HK-2 (cell line): ENCODE data around the gene TANC2.
A peak's percentile ranks its signal among the peaks of the same experiment; 100 is the strongest.

Experiments used
- DNase-seq: peaks from one replicate; pipeline ENCODE4 v3.0.0-alpha.2; 2018; ENCODE audit not compliant: unreplicated experiment

TANC2 gene

GRCh38 chr17:62965686-62966425 lies at the start of gene TANC2:
TANC2 (plus strand) TSS chr17:62966235; CDS start chr17:63009560, 43,325 bp downstream.
- DNase-seq, result no peak

GRCh38 chr17:62916684-62917571 lies 49.1 kb upstream of the TANC2 start:
- DNase-seq, result no peak

GRCh38 chr17:62919388-62919787 lies 46.6 kb upstream of the TANC2 start:
- no peak for DNase-seq

- DNase-seq, result no peak
Observed at GRCh38 chr17:62920300-62920699, 45.7 kb upstream of the TANC2 start.

- DNase-seq, result no peak
Observed at GRCh38 chr17:62921817-62922216, 44.2 kb upstream of the TANC2 start.

- no peak for DNase-seq
Observed at GRCh38 chr17:62923258-62924150, 42.5 kb upstream of the TANC2 start.

- DNase-seq, result no peak
Observed at GRCh38 chr17:62925267-62925836, 40.7 kb upstream of the TANC2 start.

- DNase-seq, result no peak
Observed at GRCh38 chr17:62927083-62927482, 39.0 kb upstream of the TANC2 start.

GRCh38 chr17:62929320-62929719 lies 36.7 kb upstream of the TANC2 start:
- no peak for DNase-seq

GRCh38 chr17:62931101-62931500 lies 34.9 kb upstream of the TANC2 start:
- no peak for DNase-seq

GRCh38 chr17:62933501-62934385 lies 32.3 kb upstream of the TANC2 start:
- DNase-seq, result no peak

GRCh38 chr17:62935098-62935497 lies 30.9 kb upstream of the TANC2 start:
- DNase-seq, result no peak

- no peak for DNase-seq
Observed at GRCh38 chr17:62935523-62935922, 30.5 kb upstream of the TANC2 start.

GRCh38 chr17:62937606-62938005 lies 28.4 kb upstream of the TANC2 start:
- no peak for DNase-seq

- no peak for DNase-seq
Observed at GRCh38 chr17:62941358-62941991, 24.6 kb upstream of the TANC2 start.

GRCh38 chr17:62948370-62948769 lies 17.7 kb upstream of the TANC2 start:
- DNase-seq, result no peak

GRCh38 chr17:62949036-62949435 lies 17.0 kb upstream of the TANC2 start:
- DNase-seq, result no peak

GRCh38 chr17:62950067-62950466 lies 16.0 kb upstream of the TANC2 start:
- DNase-seq, result no peak

- no peak for DNase-seq
Observed at GRCh38 chr17:62955841-62956352, 10.1 kb upstream of the TANC2 start.

GRCh38 chr17:62963296-62963695 lies 2.7 kb upstream of the TANC2 start:
- peak; percentile 21 for DNase-seq
